Esophagus mucosa (tissue), 1 donor: ENCODE measurements around the gene LMX1B. TPM values are rescaled to one million over a fixed set of nuclear protein-coding genes. Genes with fewer than 3 reads are reported as not detected.
"Not testable (repeated sequence)": the region's sequence is repeated elsewhere in the genome, so short reads cannot be mapped to it uniquely, and the experiment has no call there.

Experiments
- ATAC-seq: fragments of 200-7000 bp; cut with Tn5 transposase; one replicate; pipeline ENCODE4 v1.9.1; 2020
- total RNA-seq: library from RNA; stranded (reverse); gene quantifications from one replicate; pipeline ENCODE4 v1.2.4, GENCODE V29; 2023
- donor health status: DM: yes; HTN: yes; CAD: no.

LMX1B gene
- not detected for total RNA-seq

DNA sequence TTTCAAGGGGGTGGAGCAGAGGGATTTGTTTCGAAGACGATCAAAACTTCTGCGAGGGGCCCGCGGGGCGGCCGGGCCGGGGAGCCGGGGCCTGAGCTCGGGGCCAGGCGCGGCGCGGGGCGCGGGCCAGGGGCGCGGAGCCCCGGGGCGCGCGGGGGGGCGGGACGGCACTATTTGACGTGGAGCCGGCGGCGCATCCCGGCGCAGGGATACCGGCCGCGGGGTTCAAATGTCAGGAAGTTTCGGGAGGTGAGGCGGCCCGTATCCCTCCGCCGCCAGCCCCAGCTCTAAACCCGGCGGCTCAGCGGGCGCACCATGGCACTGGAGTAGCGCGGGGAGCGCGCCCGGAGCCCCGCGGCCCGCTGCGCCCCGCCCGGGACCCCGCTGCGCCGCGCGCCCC is at the start of gene LMX1B:
TSS of gene LMX1B (plus strand) at position 278 of the 400 bp plus-strand sequence. CDS start 522 bp downstream, outside the sequence.
- ATAC-seq = no peak

DNA sequence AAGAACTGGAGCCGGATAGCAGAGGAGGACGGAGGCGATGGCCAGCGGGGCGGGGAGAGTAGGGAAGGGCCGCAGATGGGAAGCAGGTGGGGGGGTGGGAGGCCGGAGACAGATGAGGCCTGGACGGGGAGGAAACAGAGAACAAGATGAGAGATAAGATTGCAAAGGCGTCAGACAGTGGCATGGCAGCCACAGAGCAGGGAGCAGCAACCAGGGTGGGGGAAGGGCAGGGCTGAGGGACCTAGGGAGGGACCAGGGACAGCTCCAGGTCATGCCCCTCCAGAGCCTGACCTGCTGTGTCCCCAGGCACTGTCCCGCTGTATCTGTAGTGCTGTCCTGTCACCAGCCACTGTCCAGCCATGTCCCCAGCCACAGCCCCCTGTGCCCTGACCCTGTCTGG is 49.6 kb upstream of the LMX1B start:
- ATAC-seq = peak; percentile 20

DNA sequence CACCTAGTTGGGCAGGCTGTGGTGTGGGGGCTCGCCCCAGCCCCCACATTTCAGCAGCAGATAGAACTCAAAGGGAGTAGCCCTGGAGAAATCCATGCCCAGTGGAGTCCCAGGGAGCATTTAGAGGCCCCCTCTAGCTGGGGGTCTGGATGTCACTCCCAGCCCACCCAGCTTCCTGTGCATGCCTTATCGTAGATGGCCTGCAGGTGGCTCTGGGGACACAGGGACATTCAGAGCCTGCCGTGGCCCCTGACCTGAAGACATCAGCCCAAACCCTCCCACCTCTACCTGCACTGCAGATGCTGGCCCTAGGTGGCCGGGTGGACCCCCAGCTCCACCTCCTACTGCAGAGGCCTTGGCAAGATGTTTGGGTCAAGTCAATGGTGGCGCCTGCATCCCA is 49.0 kb upstream of the LMX1B start:
- ATAC-seq = no peak

DNA sequence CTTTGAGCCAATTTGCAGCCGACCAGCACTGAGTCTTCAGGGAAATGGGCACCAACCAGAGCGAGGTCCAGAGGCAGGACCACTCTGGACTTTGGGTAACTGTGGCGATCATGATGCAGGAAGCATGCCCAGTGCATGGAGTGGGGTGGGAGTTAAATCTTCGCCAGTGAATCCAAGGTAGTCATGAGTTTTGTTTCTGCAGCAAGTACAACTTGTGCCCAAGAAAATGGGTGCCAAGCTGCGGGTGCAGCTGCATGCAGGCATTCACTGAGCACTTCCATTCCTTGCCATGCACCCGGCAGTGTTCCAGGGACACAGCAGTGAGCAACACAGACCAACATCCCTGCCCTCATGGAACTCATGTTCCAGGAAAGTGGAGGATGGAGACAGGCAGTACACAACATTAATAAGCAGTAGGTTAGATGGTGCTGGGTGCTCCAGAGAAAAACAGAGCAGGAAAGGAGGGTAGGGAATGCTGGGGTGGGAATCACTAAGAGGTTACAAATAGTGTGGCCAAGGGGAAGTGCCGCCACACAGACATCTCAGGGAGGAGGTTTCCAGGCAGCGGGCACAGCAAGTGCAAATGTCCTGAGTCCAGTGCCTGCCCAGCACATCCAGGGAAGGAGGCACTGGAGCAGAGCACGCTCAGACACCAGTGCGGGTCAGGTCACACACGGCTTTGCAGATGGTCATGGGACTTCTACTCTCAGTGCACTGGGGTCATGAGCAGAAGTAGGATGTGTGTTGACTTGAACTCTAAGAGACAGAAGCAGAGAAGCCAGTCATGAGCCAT is 48.2 kb upstream of the LMX1B start:
- no peak for ATAC-seq

DNA sequence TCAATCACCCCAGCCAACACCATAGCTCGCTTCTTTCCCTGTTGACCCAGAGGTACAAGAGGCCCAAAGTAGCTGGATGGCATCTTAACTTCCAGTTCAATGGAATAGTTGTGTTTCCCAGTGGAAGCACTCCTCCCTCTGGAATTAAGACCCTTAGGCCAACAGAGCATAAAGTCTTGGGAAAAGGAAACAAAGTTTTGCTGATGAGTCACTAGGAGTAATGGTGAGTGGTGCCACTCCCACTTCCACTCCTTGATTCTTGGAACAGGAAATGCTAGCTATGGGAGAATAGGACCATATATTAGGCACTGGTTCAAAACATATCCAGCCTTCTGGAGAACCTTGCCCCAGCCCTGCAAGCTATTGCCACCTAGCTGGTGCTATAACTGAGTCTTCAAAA is 44.7 kb upstream of the LMX1B start:
- peak; percentile 82 for ATAC-seq

DNA sequence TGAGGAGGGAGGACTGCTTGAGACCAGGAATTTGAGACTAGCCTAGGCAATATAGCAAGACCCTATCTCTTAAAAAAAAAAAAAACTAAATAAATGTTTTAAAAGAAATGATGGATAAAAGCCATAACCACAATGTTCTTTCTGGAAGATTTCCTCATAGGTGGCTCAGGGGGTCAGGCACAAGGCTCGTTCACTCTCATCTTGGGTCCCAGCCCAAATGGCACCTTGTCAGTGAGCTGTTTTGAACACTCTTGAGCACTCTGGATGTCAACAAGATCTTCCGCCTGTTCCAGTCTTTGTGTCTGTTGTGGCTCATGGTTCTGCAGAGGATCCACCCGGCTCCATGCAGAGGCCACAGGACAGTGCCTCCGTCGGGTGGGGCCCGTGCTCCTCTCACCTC is 35.7 kb upstream of the LMX1B start:
- ATAC-seq = no peak

DNA sequence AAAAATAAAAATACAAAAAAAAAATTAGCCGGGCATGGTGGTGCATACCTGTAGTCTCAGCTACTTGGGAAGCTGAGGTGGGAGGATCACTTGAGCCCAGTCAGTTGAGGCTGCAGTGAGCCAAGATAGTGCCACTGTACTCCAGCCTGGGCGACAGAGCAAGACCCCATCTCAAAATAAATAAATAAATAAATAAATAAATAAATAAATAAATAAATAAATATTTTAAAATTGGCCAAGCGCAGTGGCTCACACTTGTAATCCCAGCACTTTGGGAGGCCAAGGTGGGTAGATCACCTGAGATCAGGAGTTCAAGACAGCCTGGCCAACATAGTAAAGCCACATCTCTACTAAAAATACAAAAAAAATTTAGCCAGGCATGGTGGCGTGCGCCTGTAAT is 33.4 kb upstream of the LMX1B start:
- not testable (repeated sequence) for ATAC-seq

DNA sequence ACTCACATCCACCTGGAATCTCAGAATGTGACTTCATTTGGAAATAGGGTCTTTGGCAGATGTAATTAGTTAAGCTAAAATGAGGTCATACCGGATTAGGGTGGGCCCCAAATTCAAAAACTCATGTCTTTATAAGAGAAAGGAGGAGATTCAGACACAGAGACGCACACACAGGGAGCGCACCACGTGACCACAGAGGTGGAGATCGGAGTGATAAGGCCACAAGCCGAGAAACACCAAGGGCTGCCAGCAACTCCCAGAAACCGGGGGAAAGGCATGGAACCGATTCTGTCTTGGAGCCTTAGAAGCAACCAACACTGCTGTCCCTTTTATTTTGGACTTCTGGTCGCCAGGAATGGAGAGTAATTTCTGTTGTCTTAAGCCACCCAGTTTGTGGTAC is 31.8 kb upstream of the LMX1B start:
- no peak for ATAC-seq

DNA sequence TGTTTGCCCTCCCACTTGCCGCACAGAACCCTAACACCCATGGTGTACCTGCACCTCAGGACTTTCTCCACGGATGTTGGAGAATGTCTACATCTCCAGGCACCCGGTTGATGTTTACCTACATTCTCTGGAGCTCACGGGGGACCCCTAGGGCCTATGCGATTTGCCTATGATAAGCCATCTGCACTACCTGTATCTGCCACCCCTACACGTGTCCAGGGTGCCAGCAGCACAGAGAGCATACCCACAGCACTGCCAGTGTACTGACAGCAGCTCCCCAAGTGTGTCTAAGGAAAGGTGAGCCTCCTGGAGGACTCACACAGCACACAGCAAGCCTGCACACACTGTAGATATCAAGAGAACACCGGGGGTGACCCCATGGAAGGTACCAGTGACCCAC is 31.3 kb upstream of the LMX1B start:
- ATAC-seq = no peak

DNA sequence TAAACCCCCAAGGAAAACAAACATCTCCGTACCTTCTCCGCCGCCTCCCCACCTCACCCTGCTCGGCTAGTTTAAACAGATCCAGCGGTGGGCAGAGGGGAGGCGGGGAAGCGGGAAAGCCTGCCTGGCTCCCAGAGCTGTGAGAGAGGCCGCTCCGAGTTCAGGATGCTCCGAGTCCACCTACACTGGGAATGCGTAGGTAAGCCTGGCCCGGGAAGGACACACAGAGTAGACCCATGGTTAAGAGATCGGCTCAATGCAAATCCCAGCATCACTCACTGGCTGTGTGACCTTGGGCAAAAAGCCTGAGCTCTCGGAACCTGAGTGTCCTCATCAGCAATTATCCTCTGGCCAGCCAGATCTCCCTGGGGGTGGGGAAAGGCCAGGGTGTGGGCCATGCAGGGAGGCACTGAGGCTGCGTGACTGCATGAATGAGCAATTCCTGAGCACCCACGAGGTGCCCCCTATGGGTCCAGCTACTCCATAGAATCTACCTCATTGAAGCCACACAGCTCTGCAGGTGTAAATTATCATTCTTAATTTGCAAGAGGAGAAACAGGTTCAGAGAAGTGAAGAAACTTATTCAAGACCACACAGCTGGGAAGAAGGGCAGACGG is 30.5 kb upstream of the LMX1B start:
- ATAC-seq = no peak

DNA sequence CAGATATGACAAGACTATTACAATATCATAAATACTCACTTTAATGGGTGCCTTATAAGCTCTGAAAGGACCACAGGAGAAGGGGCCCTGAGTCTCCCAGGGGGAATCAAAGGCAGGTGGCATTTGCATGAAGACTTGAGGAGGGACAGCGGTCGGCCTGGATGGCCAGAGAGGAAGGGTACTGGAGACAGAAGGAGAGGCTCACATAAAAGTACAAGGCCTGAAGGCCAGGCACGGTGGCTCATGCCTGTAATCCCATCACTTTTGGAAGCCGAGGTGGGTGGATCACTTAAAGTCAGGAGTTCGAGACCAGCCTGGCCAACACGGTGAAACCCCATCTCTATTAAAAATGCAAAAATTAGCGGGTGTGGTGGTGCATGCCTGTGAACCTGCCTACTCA is 29.1 kb upstream of the LMX1B start:
- ATAC-seq = no peak

DNA sequence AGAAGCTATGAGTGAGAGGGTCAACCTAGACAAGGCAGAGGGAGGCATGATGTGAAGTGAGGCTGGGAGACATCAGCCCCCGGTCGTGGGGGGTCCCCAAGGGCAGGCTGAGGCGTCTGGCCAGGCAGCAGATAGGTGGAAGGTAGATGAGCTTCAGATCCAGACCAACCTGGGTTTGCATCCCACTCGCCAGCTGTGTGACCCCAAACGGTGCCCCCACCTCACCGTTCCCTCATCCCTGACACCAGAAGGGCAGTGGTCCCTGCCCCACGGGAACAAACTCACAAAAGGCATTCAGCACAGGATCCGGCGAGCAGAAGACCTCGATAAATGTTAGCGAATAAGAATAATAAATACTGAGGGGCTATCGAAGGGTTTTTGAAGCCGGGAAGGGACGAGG is 27.5 kb upstream of the LMX1B start:
- ATAC-seq = no peak

DNA sequence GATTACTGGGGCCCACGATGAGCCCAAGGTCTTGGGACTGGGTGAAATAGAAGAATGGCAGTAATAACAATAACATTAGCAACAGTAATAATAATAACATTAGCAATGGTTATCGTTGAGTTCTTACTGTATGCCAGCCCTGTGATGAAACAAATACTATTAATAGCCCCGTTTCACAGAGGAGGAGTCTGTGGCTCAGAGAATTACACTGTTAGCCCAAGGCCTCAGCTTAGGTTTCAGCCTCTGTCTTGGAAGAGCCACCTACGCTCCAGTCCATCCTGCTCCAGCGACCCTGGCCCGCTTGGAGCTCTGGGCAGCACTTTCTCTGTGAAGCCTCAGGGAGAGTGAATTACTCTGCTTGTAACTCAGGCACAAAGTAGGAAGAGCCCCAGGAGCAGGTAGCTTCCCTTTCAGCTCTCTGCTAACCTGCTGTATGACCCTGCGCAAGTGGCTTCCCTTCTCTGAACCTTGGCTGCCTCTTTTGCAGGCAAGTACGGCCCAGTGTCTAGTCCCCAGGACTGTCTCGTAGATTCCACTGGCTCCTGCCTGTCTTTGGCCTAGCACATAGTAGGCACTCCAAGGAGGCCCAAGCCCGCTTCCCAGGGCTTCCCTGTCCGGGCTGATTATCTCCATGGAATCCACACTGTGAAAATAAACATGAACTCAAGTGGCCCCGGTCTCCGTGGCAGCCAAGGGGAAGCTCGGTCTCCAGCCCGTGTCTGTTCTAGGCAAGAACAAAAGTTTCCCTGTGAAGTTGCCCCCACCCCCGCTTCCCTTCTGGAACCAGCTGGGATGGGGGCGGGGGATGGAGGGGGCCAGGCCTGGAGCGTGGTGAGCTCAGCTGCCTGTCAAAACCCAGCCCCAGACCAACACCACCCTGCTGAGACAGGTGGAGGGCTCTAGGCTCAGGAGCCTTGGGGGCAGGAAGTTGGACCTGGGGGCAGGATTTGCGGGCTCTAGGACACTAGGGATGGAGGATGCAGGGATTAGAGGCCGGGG is 26.2 kb upstream of the LMX1B start:
- ATAC-seq = no peak

DNA sequence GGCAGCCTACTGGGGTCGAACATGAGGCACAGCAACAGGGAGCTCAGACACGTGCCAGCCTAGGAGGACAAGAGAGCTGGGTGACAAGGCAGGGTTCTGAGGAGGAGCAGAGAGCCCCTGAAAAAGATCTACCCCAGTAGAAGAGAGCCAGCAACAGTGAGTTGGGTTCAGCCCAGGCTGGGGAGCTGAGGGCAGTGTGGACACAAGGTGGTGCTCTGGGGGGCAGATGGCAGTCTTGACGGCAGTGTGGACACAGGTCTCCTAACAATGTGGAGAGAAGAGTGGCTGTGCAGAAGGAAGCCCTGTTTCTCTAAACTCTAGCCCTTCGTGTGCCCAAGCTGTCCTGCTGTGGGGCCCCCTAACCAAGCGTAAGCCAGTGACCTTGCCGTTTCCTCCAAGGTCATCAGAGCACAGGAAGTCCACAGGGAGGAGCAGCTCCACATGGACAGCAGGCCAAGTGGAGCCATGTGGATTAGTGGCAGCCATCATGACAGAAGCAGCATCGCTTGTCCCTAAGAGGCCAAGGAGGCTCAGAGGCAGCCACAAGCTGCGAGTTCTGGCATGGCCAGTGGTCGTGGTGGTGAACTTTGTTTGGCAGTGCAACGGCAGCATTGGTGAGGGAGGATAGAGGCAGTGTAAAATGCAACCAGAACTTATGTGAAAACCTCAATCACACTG is 25.1 kb upstream of the LMX1B start:
- ATAC-seq = no peak

DNA sequence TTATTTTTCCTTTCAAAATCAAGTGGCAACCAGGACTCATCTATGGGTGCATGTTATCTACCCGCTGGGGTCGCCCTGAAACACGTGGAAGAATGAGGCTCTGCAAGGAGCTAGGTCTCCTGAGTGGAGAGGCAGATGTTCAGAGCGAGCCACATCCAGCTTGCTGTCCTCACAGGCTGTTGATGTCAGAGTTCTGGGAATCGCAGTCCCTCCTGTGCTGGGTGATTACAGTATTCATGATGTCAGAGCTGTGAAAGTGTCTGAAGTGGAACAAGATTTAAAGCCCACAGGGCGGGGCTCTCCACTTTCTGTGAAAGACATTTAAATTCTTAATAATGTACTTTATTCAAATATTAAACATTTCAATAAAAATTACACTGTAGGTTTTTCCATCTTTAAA is 24.4 kb upstream of the LMX1B start:
- ATAC-seq = no peak

DNA sequence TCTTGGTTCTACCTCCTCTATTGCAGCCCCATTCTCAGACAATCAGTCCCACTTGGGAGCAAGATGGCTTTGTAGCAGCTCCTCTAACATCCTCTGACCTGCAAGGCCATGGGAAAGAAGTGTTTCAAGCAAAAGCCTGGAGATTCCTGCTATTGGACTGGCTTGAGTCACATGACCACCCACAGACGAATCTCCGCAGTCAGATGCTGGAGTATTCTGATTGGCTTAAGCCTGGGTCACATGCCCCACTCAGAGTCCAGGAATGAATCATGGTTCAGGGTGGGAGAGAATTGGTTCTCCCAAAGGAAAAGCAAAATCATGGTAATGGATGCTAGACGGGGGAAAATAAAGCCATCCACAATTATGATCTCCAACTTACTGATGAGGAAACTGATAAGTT is 22.6 kb upstream of the LMX1B start:
- no peak for ATAC-seq

DNA sequence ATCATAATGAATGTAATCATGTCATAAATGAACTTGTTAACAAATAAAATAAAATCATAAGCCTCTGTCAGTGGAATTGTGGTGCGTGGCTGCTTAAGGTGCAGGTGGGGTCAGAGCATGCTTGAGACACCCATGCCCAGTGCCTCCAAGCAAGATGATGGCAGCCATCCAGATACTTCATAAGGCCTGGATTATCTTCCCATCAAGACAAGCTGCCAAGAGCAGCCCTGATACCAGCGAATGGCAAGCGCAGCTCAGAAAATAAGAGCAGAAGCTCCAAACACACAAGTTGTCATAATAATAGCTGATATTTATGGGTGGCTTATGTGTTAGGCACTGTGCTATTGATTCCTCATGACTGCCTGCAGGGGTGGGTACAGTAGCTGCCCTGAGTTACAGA is 21.8 kb upstream of the LMX1B start:
- no peak for ATAC-seq

DNA sequence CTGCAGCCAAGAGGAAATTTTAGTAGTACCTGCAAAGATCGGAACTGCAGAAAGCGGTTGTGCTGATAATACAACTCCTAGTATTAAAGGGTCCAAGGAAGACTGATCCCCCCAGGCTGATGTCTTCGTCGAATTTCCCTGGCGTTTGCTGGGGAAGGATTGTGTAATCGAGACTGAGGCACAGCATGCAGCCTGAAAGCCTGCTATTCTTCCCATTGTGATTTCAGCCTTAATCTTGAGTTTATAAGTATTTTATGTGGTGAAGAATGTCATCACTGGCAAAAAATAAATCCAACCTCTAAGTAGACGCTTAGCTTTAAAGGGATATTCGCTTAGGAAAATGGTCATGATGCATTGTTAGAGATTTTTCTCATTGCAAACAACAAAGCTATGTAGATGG is 21.3 kb upstream of the LMX1B start:
- no peak for ATAC-seq

DNA sequence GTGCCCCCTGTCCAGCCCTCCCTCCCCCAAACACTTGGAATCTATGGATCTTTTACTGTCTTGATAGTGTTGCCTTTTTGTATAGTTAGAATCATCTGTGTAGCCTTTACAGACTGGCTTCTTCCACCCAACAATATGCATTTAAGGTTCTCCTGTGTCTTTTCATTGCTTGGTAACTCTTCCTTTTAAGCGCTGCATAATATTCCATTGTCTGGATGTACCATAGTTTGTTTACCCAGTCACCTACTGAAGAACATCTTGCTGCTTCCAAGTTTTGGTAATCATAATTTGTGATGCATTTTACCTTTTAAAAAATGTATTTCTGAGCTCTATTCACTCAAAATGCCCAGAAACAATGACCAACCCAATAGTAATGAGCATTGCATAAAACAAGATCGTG is 17.7 kb upstream of the LMX1B start:
- ATAC-seq = no peak

DNA sequence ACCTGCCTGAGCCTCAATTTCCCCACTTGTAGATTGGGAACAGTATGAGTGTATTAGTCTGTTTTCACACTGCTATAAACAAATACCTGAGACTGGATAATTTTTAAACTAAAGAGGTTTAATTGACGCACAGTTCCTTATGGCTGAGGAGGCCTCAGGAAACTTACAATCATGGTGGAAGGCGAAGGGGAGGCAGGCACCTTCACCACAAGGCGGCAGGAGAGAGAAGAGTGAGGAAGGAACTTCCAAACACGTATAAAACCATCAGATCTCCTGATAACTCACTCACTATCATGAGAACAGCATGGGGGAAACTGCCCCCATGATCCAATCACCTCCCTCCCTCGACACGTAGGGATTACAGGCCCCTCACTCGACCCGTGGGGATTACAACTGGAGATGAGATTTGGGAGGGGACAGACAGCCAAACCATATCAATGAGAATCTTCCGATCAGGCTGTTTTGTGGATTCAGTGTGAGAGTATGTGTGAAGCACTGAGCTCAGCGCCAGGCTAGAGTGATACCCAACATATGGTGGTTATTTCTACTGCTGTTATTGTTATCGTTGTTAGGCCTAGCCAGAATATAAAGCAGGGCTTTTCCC is 14.6 kb upstream of the LMX1B start:
- no peak for ATAC-seq

DNA sequence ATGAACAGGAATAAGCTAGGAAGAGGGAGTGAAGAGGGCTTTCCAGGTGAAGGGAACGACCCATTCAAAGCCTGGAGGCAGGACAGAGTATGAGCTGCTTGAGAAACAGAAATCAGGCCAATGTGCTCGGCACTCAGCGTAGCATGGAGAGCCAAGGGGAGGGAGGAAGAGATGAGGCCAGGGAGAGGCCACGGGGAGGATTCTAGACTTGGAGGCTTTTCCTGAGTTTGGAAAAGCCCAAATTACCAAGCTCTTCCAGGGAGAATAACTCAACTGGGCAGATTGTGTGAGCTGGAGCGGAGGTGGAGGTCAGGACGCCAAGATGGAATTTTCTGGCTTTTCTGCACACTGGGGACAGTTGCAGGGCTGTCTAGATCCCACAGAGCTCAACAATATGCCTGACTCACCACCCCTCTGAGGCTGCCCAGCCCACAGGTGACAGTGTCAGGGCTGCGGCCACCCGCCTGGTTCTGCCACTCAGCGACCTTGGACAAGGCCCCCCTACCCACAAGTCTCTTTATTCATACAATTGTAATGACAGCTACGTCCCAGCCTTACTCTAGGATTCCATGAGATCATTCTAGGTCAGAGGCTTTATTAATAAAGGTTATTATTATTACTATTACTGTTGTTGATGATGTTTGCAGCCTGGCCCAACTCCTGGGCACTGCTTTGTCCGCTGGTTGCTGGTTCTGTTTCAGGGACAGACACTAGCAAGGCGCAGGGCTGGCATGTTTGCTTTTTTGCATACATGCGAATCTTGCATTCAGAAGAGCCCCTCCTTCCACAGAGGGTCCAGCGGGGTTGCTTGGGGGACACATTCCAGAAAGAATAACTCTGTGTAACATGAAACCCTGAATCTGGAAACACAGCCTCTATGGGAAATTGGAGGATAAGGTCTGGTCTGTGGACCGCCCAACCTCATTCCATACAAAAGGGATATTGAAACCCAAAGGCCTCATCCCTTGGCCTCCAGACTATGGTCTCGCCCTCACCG is 9.4 kb upstream of the LMX1B start:
- ATAC-seq = no peak
